OCI-LY3 (cell line): ENCODE data around the gene DNAH10.

Experiments used
- CTCF ChIP-seq: fragments of 200-600, 300-600 bp; sonication (generic); IDR thresholded peaks from 2 replicates; pipeline ENCODE4 v1.5.1; 2014; ENCODE audit warnings: antibody characterized with exemption, low read length, low read depth
- EZH2phosphoT487 ChIP-seq: fragments of 200-600 bp; shearing (Covaris generic); IDR thresholded peaks from 2 replicates; pipeline ENCODE4 v1.6.1; 2018; ENCODE audit warnings: antibody characterized with exemption, mixed run types, low read depth

GRCh38 chr12:123971770-123972456 lies 209.8 kb downstream of the DNAH10 start:
- TF ChIP-seq CTCF (no peak), EZH2phosphoT487 (no peak)
